Measurements from ENCODE around the gene GALNT9.
"Not testable (repeated sequence)": the region's sequence is repeated elsewhere in the genome, so short reads cannot be mapped to it uniquely, and the experiment has no call there.

GALNT9 gene

DNA sequence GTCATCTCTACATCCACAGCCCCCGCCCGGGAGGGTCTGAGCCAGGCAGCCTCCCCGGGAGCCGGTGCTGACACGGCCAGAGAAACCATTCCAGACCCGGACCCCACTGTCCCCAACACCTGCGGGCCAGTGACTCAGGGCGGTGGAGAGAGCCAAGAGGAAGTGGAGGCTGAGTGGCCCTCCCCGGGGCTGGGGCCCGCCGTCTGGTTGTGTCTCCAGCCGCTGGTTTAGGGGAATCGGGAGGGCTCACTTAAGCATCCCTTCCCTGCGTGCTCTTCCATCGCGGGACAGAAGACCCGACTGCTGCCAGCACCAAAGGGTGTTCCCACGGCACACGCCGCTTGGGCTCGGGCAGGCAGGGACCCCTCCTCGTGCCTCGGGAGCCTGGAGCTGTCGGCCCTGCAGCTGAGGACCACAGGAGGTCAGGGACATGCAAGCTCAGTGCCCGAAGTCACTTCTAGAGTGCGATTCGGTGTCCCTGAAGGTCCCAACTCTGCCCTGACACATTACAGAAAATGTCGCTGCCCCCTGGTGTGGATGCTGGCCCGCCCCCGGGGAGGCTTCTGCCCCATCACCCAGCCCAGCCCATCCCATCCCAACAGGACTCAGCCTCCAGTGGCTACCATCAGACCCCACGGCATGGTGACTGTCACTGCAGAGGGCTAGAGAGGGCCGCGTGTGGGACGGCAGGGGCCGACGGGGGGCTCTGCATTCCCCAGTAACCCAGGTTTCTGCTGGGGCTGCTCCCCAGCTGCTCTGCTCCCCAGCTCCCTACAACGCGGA lies 50.8 kb downstream of the GALNT9 start:
- ATAC-seq = no peak

DNA sequence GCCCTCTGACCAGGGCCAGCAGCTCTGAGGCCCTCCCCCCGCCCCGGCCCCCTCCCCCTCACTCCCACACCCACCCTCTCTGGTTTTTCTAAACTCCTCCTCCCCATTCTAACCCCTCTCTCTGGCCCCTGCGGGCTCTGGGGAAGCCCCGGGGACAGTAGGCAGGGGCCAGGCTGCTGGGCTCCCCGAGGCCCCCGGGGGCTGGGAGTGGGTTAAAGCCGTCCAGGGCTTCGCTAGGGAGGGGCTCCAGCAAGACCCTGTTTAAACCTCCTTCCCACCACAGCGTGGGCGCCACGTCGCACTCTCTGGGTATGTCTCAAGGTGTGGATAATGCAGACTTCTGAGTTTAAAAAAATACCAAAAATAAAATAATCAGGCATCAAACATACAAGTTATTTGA lies 51.4 kb downstream of the GALNT9 start:
- no peak for ATAC-seq

DNA sequence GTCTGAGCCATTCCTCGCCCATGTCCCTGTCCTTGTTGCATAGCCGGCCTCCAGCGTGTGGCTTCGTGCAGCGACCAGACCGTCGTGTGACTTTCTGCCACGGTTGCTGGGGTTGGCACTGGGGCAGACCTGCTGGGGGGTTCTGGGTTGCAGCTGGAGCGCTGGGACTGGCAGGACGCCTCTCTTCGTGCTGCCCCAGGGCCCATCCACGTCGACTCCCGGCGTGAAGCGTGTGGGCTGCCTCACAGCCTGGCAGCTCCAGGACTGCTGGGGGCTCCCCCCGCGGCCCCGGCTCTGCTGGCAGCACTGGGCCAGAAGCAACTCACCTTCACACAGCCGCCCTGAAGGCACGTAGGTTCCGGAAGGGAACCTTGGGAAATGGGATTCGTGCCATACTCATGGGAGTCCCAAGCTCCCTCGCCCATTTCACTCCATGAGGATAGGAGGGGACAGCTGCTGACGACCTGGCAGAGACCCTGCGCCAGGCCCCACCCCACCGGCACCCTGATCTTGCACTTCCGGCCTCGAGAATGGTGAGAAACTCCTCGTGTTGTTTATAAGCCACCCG lies 51.9 kb downstream of the GALNT9 start:
- no peak for ATAC-seq

DNA sequence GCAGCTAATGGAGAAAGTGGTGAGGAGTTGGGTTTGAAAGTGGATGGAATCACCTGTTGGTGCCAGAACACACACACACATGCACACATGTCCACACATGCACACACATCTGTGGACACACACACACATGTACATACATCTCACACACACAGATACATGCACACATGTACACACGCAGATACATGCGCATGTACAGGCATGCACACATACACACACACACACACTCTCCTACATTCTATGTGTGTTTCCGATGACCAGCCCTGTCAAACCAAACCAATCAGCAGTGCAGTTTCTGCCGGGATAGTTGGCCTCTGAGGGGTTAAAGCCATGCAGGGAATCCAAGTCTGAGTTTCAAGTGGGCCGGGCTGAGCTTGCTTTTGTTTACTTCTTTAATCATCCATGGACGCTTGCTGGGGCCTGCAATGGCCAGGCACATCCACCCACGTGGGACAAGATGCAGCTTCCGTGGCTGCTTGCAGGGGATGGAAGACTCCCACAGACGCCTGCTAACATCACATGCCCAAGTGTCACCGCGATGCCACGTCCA lies 52.5 kb downstream of the GALNT9 start:
- no peak for ATAC-seq

DNA sequence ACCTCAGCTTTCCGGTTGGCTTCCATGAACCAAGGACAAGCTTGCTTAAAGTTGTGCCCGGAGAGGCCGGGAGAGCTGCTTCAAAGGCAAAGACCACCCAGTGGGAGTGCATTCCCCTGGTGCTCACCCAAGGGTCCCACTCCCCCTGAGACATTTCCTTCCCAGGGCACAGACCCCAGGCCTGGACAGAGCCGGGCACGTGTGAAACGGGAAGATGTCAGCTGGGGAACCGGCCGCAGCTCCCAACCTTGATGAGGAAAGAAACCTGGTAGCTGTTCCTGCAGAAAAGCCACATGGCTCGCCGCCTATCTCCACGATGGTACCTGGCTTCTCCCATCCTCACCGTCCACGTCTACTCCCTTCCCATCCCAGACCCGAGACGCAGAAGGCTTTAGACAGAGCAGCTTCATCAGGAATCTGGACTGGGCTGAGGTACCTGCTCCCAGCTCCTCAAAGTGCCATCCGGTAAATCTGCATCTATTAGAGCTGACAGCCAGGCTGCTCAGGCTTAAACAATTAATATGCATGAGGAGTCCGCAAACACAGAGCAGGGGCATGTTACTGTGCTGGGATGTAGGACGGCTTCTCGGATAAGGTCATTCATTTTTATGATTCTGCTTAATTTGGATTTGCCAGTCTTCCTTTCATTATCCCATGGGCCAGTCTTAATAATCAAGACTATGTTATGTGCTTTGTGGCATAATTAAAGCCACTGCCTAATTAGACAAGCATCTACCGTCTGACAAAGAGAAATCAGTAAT lies 53.1 kb downstream of the GALNT9 start:
- no peak for ATAC-seq

DNA sequence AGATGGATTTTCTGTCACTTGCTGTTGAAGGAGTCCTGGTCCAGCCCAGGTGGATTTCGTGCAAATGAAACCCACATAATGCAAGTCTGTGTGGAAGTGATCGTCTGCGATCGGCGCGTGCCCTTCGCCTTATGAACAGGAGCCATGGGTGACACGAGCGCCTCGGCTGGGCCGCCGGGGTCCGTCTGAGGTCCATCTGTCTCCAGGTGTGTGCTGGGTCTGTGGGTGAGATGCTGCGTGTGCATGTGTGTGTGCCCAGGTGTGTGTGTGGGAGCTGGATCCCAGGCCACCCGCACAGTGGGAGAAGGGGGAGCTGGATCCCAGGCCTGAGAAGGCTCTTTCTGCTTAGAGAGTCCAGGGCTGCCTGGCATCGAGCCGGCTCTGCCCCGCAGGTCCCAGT lies 53.8 kb downstream of the GALNT9 start:
- no peak for ATAC-seq

DNA sequence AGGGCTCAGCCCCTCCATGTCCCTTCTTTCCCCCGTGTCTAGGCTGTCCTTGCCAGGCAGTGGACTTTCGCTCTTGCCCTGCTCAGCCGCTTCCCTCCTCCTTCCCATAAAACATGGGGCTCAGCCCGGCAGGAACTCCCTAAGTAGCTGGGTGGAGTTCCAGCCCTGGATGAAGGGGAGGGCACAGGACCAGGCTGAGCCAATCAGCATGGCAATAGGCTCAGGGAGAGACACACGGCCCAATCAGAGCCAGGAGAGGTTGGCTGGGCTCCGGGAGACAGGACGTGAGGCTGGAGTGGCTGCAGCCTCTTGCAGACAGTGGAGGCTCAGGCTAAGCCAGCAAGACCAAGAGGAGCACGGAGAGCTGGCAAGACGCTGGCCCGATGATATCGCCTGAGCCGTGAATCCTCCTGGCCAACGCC lies 54.3 kb downstream of the GALNT9 start:
- no peak for ATAC-seq

DNA sequence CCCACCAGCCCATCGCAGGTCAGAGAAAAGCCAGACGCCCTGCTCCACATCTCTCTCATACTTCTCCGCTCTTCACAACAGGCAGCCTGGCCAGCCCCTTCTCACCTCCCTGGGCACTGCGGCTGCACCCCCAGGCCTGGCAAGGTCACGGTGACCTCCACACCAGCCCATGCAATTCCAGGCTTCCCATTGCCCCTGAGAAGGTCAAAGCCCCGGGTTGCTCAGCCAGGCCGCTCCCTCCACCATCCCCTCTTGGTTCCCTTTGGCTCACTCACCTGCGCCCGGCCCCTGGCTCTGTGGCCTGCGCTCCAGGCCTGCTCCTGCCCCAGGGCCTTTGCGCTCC lies 55.4 kb downstream of the GALNT9 start:
- no peak for ATAC-seq

DNA sequence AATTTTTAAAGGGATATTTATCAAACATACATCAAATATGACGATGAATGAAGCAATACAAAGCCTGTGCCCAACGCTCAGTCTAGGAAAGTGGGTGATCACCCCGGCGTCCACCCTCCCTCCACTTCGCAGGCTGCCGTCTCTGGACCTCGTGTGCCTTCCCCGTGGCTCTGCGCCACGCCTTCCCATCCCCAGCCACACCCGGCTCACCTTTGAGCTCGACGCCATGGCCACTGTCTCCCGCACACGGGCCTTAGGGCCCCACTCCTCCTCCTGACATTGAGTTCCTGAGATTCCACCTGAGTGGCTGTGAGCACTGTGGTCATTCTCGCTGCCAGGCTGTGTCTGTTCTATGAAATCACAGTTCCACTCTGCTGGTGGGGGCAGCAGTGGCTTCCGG lies 56.7 kb downstream of the GALNT9 start:
- no peak for ATAC-seq

DNA sequence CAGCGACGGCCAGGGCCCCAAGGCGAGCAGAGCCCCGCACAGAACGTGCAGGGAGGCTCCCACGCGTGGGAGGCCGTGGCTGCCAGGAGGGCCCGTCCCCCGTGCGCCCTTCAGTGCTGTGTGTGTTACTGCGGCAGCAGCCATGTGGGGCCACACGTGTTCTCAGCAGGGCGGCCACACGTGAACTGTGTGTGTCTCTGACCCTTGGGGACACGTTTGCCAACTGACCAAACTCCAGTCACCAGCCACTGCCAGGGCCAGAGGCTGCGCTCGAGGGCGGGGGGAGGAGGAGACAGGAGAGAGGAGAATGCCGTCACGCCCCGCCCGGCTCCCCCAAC lies 57.7 kb downstream of the GALNT9 start:
- no peak for ATAC-seq

DNA sequence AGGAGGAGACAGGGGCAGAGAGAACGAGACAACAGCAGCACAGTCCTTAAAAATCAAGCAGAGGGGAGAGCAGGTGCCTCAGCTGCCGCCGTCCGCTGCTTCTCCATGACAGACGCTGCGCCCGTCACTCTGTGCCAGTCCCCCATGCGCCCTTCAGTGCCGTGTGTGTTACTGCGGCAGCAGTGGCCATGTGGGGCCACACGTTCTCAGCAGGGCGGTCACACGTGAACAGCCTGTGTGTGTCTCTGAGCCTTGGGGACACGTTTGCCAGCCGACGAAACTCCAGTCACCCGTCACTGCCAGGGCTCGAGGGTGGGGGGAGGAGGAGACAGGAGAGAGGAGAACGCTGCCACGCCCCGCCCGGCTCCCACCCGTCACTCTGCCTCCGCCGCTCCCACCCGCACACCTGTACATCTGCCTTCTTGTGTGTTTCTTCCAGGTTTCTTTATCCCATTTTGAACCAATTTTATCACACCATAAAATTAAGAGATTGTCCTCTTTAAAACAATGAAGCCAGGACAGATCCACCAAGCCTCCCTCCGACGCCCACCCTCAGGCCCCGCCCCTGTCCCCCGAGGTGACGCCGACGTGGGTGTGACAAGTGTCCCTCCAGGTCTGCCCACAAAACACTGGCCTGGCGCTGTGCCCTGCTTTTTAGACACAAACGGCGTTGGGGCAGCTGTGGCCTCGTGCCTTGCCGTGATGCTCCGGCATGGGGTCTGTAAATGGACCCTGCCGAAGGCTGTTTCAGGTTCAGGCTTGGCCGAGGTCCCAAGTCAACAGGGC lies 58.2 kb downstream of the GALNT9 start:
- no peak for ATAC-seq

DNA sequence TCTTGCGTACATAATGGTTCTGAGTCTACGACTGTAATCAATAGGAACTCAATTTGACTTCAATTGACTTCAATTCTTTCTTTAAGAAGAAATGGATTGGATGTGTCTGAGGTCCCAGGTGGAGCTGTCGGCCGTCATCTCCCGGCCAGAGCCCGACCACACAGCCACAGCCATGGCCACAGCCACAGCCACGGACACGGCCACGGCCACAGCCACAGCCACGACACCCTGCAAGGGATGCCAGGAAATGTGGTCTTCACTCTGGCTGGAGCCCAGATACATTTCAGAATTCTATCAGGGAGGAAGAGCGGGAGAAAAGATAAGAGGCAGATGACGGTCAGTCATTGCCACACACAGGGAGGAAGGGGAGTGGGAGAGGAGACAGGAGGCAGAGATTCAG lies 58.9 kb downstream of the GALNT9 start:
- no peak for ATAC-seq

DNA sequence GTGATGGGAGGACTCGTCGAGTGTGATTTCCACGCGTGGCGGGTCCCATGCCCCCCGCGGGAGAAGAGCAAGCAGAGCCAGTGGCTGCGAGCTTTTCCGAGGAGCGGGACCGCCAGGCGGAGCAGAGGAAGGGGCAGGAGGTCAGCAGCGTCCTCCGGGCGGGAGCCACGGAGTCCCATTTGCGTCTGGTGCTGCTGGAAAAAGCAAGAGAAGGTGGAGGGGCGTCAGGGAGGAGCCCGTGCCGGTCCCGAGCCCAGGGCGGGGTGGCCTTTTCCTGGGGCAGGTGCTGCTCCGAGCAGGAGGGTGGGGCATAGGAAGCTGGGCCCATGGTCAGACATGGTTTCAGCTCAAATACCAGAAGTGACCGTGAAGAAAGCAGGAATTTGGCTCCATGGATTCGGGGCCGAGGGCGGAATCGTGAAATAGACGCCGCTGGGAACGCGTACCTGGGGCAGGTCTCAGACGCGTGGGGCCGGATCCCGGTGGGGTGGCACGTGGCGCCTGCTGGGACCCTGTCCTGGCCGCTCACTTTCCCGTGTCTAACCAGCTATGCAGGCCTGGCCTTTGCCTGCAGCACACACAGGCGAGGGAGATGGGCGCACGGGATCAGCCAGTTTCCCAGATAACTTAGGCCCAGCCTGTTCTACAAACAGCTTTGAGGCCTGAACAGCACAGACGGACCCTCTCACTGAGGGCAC lies 60.0 kb downstream of the GALNT9 start:
- no peak for ATAC-seq

DNA sequence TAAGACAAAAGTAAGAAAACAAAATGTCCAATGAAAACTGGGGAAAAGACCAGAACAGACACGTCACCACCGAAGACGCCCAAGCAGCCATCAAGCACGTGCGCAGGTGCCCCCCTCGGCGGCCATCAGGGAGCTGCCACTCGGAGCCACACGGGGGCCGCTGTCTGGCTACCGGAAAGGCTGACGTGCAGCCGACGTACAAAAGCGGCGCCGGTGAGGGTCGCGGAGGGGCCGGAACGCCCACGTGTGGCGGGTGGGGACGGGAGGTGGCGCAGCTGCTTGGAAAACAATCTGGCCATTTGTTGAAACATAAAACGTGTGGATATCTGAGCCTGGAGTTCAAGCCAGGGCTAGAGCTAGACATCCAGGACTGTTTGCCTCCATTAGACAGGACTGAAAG lies 60.7 kb downstream of the GALNT9 start:
- no peak for ATAC-seq

DNA sequence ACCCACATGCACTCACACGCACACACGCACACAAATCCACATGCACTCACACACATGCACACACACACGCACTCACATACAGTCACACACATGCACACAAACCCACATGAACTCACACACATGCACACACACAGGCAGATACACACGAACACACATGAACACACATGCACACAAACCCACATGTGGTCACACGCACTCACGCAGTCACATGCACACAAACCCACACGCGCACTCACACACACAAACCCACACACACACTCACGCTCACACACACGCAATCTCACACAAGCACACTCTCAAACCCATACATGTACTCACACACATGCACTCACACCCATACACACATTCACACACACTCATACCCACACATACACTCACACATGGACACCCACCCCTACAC lies 61.5 kb downstream of the GALNT9 start:
- ATAC-seq = no peak

DNA sequence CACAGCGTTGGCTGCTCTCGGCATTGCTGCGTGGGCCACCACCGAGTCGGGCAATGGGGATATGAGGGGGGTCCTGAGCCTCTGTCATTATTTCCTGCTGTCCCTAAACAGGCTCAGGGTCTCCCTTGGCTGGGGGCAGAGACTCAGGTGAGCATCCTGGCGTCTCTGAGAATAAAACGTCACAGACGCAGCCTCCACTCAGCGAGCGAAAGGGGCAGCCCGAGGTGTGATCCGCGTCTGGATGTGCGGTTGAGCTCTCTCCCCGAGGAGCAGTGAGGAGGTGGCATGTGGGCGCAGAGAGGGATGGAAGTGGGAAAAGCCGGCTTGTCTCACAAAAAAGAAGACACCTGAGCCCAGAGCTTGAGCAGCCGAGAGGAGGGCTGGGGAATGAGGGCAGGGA lies 62.6 kb downstream of the GALNT9 start:
- ATAC-seq = no peak

DNA sequence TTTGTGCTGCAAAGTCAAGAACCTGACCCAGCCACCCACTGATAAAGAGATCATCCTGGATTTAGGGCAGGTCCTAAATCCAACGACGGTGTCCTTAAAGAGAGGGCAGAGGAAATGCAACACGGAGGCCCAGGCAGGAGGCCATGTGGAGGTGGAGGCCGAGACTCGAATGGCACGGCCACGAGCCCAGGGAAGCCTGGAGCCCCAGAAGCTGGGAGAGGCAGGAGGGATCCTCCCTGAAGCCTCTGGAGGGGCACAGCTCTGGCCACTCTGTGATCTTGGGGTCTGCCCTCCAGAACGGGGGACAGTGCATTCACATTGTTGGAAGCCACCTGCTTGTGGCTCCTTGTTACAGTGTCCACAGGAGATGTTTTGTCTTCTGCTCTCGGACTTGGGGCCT lies 63.0 kb downstream of the GALNT9 start:
- no peak for ATAC-seq

DNA sequence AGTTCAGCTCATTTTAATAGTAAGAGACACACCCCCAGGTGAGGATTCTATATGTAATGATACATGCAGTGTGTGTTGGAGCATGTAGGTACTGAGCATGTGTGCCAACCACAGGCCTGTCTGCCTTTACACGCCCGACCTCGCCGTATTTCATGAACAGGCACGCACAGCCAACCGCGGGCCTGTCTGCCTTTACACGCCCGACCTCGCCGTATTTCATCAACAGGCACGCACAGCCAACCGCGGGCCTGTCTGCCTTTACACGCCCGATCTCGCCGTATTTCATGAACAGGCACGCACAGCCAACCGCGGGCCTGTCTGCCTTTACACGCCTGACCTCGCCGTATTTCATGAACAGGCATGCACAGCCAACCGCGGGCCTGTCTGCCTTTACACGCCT lies 63.6 kb downstream of the GALNT9 start:
- ATAC-seq = not testable (repeated sequence)

DNA sequence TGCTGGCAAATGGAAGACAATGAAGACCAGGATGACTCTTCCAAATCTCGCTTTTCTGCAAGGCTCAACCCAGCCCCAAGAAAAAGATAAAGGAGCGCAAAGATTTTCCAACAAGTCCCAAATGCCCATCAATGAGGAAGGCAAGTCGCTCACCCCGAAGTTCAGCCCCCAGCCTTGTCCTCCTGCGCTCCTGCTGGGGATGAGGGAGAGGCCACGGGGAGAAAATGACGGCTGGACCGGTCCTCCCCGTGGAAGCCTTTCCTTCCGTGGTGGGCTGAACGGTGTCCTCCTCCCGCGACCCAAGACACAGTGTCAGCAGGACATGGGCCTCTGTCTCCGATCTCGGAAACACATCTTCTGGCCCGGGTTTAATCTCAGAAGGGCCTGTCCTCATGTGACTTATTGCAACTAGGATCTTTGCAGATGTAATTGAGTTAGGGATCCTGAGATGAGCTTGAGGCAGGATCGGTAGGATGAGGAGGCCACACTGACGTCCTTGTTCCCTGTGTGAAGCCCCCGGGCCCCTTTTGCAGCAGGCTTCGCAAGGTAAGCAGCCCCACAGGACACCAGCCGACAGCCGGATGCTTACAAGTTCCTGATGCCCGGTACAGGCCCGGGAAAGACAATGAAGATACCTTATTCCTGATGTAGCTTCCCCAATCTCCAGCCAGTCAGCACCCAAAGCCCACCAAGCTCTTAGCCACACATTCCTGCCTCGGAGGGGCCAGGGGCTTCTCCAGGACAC lies 64.2 kb downstream of the GALNT9 start:
- no peak for ATAC-seq

DNA sequence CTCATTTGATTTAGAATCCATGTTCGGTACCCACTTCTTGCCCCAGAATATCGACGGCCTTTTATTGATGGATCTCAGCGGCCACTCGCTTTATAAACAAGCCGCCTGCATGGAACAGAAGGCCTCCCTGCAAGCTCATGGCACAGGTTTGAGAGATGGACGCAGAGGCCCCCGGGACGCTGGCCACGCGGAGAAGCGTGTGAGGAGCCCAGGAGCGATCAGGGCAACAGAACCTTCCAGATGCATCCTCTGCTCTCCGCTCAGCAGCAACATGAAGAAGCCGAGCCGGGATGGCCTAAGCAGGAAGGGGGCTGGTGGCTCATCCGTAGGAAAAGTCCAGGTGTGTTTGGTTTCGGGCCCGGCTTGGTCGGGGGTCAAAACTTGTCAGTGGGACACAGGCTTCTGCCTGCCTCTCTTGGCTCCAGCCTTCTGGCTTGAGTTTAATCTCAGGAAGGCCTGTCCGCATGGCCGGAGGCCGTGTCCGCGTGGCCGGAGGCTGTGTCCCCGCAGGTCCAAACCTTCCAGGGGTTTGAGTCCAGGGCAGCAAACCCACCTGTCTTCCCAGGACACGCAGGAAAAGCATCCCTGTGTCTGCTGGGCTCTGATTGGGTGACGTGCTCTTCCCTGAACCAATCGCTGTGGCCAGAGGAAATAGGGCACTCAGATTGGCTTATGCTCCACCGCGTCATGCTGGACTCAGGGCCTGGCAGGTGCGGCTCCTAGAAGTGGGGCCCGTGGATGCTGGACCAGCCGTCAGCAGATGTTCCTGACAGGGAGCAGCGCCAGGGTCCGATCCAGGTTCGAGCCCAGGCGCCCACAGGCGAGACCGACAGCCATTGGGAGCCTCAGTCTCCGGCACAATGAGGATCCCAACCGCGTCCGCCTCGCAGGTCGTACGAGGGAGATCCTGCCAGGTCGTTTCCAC lies 65.0 kb downstream of the GALNT9 start:
- ATAC-seq = no peak

All from activated CD4-positive, CD25-positive, alpha-beta regulatory T cell treated with anti-CD3 and anti-CD28 coated beads, Interleukin-2, amount 50 U/mL, for 24 hours (primary cell).